HG03280 (cell line): Measurements from ENCODE around the gene PARD3.

Experiments used
- ATAC-seq: cut with Tn5 transposase; IDR thresholded peaks from one replicate; pipeline ENCODE4 v1.9.1; 2021; ENCODE audit warnings: mild to moderate bottlenecking, moderate library complexity; ENCODE audit not compliant: unreplicated experiment

The PARD3 gene

DNA sequence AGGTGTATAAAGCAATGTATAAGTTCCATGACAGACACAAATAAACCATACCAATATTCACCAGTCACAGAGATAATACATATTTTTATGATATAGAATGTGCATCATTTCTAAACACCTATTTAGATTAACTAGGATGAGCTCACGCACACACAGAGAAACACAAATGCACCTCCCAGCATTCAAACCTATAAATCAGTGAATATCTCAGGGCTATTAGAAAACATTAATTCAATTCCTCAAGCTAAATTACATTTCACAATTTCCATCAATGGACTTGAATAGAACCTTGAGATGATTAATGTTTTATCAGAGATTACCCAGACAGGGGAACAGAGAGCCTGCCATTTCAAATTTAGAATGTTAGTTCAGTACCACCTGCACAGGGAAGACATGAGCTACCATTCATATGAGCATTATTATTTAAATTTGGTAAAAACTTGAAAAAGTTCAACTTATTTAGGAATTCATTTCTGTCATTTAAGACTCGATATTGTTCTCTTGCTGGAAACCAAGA lies 221.7 kb downstream of the PARD3 start:
- no peak for ATAC-seq

DNA sequence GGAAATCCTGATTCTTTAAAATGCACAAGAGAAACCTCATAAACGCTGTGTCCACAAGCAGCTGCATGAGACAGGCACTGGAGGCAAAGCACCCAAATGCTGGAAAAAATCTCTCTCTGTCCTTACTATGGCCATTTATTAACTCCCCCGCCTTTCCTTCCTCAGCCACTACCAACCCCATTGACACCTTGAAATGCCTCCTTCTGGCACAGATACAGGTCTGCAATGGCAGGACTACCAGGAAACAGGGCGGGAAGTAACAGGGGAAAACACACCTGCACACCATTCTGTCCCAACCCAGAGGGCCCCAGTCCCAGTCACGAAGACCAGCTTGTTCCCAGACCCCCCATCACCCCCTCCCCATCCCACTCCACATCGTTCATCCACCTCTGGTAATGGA lies 224.3 kb downstream of the PARD3 start:
- ATAC-seq: no peak

- ATAC-seq: no peak
Measured at GRCh38 chr10:34589275-34589674, 225.8 kb downstream of the PARD3 start.

GRCh38 chr10:34587680-34588019 lies 227.4 kb downstream of the PARD3 start:
- no peak for ATAC-seq

DNA sequence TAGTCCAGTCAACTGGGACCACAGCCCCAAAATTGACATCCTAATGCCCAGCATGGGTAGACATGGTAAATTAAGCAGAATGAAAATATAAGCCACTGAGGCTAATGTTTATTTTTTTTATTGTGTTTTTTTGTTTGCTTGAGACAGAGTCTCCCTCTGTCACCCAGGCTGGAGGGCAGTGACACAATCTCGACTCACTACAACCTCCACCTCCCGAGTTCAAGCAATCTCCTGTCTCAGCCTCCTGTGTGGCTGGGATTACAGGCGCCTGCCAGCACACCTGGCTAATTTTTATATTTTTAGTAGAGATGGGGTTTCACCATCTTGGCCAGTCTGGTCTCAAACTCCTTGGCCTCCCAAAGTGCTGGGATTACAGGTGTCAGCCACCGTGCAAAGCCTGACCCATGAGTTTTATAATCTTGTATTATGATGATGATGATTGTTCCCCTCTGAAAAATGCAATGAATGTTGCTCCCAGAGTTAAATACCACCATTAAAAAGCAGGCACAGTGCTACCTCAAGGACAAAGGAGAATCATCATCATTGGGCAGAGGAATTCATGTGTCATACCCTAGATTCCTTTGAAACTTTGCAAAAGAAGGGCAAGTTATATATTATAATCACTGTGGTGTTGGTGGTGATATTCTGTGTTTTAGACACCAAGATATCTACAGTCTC lies 228.0 kb downstream of the PARD3 start:
- no peak for ATAC-seq

- ATAC-seq: no peak
Measured at GRCh38 chr10:34585422-34586112, 229.5 kb downstream of the PARD3 start.

- no peak for ATAC-seq
Measured at GRCh38 chr10:34584164-34584563, 230.9 kb downstream of the PARD3 start.

DNA sequence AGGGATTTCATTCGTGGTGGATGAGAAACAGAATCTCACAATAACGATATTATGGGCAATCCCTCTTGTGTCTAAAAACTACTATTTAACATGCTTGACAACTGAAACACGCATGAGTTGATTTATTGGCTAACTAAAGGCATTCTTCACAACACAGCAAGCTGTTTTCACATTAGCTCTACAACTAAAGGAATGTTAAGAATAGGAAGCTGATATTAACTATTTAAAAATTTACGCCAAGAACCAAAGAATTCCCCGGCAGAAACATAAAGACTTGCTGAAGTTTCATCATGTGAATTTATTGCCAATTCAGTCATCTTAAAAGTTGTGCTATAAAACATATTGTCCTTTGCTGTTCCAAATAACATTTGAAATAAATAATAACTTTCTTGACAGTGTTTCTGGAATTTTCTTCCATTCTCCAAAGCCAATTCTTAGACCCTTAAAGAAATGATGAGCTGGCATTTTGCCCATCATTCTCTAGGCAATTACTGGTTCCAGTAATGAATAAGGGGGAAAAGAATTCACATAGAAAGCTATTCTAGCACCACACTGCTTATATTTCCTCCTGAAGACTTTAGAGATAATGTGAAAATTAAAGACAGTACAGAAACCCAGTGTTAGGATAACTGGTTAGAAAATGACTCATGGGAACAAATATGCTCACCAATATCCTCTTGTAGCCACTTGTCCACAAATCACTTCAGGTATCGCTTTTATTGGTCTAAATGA lies 233.1 kb downstream of the PARD3 start:
- ATAC-seq: no peak

DNA sequence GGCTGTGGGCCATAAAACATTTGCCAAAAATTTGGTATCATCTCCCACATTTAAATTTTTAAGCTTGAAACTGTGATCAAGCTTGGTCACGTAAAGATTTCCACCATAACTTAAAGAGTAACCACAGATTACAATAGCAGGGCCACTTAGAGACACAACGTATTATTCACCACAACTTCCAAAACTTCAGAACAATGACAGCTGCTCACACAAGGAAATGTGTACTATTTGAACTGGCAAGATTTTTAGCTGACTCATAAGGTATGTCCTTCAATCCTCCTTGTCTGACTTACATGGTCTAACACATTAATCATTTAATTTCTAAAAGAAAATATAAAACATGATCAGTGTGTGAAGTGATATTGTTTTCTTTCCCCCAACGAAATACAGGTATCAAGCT lies 234.5 kb downstream of the PARD3 start:
- ATAC-seq: no peak

- no peak for ATAC-seq
Measured at GRCh38 chr10:34580214-34580613, 234.9 kb downstream of the PARD3 start.

DNA sequence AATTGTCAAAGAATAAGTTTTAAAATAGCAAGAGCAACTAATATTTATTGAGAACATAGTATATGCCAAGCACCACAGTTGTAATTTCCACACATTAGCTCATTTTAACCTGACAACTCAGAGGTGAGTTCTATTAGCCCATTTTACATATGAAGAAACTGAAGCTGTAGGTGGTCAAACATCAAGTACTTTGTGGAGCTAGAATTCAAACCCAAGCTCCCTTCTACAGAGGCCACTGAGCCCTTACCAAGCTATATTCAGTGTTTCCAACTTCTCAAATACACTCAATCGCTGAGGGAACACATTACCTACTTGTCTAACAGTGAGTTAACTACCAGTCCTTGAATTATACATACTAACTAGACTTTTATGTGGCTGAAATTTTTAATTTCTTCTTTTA lies 236.6 kb downstream of the PARD3 start:
- no peak for ATAC-seq

- ATAC-seq: no peak
Measured at GRCh38 chr10:34576797-34577196, 238.3 kb downstream of the PARD3 start.

GRCh38 chr10:34575882-34576281 lies 239.2 kb downstream of the PARD3 start:
- no peak for ATAC-seq

DNA sequence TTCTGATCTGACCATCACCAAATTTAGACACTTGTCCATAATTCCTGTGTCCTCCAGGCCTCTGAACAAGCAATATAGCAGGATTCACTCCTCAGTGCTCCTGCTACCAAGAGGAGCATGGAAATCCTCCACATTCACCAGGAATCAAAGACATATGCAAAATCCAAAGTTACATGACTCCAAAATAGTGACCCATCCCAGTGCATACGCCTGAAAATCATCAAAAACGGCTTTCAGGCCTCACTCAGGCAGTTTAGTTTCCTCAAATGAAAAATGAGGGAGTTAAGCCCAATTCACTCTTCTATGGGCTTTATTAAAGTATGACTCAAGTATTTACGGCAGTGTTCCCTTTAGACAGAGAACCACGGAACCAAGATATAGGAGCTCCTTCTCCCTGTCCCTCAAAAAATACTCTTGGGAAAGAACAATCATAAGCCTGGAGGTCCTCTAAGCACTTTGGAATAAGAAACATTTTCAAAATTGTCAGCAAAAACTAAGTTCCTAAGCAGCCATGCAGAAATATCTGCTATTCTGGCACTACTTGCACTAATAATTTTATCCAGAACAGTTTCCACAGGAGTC lies 240.7 kb downstream of the PARD3 start:
- ATAC-seq: no peak

DNA sequence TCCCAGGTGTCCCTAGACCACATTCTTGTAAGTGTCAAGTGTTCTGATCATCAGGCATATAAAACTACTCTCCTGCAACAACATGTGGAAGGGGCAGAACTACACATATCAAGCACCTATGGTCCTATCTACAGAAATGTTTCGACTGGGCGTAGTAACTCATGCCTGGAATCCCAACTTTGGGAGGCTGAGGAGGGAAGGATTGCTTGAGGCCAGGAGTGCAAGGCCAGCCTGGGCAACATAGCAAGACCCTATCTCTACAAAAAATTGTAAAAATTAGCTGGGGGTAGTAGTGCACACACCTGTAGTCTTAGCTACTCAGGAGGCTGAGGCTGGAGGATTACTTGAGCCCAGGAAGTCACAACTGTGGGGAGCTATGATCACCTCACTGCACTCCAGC lies 244.2 kb downstream of the PARD3 start:
- no peak for ATAC-seq

- no peak for ATAC-seq
Measured at GRCh38 chr10:34567659-34568253, 247.3 kb downstream of the PARD3 start.

GRCh38 chr10:34565934-34566333 lies 249.2 kb downstream of the PARD3 start:
- ATAC-seq: no peak

- no peak for ATAC-seq
Measured at GRCh38 chr10:34558093-34558583, 257.0 kb downstream of the PARD3 start.

GRCh38 chr10:34557173-34557572 lies 257.9 kb downstream of the PARD3 start:
- no peak for ATAC-seq

GRCh38 chr10:34555653-34556052 lies 259.4 kb downstream of the PARD3 start:
- ATAC-seq: no peak

GRCh38 chr10:34553747-34554146 lies 261.3 kb downstream of the PARD3 start:
- ATAC-seq: no peak
